Measurements from ENCODE around the gene MECR. TPM values are rescaled to one million over a fixed set of nuclear protein-coding genes. Genes with fewer than 3 reads are reported as not detected.
"Not testable (repeated sequence)": the region's sequence is repeated elsewhere in the genome, so short reads cannot be mapped to it uniquely, and the experiment has no call there.

Gene MECR
- total RNA-seq, 4 donors from 2014 or later, result 7.4 to 23.4 (median 20.7) TPM

DNA sequence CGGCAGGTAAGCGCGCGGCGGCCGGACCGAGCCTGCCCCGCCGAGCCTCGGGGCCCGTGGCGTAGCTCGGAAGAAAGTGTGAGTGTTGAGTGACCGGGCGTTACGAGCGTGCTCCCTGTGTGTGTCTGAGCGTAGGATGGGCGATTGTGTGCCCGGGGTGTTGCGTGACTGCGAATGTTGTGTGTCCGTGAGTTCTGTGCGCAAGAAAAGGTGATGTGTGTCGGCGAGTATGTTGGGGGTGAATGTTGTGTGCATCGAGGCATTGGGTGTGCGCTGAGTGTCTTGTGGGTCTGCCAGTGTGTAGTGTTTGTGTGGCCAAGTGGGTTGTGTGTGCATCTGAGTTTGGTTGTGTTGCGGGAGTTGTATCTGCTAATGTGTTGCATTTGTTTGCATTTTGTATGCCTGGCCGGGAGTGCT is 6.0 kb upstream of the MECR start:
- intact Hi-C loops (cut with DNase I; ENCODE audit: low total_unique reads), result loop anchor here (10.0 kb wide), 1 partner anchor 1478 kb away; no protein-coding TSS in a partner anchor
- H3K9me3 ChIP-seq, result no peaks in the 10 kb centered on the region
- peak overlapping the region; percentile 49 to 91 for H3K4me3 ChIP-seq
- no peaks in the 10 kb centered on the region for H3K36me3 ChIP-seq
- peaks cover 0 to 4% of the 10 kb centered on the region in 2 donors for H3K4me1 ChIP-seq
- TF ChIP-seq, protein P1, sequence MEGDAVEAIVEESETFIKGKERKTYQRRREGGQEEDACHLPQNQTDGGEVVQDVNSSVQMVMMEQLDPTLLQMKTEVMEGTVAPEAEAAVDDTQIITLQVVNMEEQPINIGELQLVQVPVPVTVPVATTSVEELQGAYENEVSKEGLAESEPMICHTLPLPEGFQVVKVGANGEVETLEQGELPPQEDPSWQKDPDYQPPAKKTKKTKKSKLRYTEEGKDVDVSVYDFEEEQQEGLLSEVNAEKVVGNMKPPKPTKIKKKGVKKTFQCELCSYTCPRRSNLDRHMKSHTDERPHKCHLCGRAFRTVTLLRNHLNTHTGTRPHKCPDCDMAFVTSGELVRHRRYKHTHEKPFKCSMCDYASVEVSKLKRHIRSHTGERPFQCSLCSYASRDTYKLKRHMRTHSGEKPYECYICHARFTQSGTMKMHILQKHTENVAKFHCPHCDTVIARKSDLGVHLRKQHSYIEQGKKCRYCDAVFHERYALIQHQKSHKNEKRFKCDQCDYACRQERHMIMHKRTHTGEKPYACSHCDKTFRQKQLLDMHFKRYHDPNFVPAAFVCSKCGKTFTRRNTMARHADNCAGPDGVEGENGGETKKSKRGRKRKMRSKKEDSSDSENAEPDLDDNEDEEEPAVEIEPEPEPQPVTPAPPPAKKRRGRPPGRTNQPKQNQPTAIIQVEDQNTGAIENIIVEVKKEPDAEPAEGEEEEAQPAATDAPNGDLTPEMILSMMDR (IDR thresholded peaks at IDR 0.05), result no peak
- no peak for TF ChIP-seq POLR2A (IDR thresholded peaks at IDR 0.05)
- DNase-seq, result peak in 1 of 2 donors; percentile 26
- H3K27ac ChIP-seq, result peak overlapping the region; percentile 56 to 80
- H3K27me3 ChIP-seq, result no peaks in the 10 kb centered on the region

DNA sequence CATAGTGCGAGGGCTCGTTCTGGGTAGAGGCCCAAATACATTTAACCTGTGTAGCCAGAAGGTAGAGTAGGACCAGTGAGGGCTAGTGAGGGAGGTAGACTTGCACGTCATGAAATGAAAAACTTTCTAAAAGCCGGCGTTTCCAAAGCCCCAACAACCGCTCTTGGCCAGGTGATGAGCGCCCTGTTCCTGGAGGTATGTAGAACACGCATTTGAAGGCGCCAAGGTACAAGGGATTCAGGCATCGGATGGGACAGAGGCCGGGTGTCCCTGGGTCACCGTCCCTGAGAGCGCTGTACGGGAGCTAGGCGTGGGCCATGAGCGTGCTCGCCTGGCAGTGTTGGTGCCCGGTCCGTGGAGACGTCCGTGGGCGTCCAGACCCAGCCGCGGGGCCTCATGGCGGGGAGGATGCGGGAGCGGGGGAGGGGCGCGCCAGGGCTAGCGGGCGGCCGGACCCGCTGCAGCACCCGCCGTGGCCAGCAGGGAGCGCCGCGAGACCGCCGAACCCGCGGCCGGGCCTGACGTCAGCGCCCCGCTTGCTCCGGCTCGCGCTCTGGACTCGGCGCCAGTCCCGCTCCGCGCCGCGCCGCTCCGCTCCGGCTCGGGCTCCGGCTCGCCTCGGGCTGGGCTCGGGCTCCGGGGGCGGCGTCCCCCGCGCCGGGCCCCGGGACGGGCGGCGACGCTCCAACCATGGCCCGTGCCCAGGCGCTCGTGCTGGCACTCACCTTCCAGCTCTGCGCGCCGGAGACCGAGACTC is 5.4 kb upstream of the MECR start, which contains the start of gene PTPRU:
Gene PTPRU (plus strand): TSS at position 568 of the 757 bp plus-strand sequence. CDS start 123 bp downstream, at position 691.
- intact Hi-C loops (cut with DNase I; ENCODE audit: low total_unique reads), result loop anchor here (10.0 kb wide), 1 partner anchor 1479 kb away; no protein-coding TSS in a partner anchor
- peak; percentile 69 to 87 for DNase-seq
- Histone ChIP-seq H3K9me3 (no peaks in the 10 kb centered on the region), H3K27ac (peak within 1 kb of the TSS; percentile 56 to 80), H3K4me3 (peak within 1 kb of the TSS; percentile 49 to 91), H3K36me3 (no peaks in the 10 kb centered on the region), H3K27me3 (no peaks in the 10 kb centered on the region), H3K4me1 (peaks cover 0 to 4% of the 10 kb centered on the region in 2 donors)
- TF ChIP-seq, protein P1 (IDR thresholded peaks at IDR 0.05), result peak; percentile 48 to 100 (median 96)
- peak in 1 of 2 donors; percentile 80 for TF ChIP-seq POLR2A (IDR thresholded peaks at IDR 0.05)

DNA sequence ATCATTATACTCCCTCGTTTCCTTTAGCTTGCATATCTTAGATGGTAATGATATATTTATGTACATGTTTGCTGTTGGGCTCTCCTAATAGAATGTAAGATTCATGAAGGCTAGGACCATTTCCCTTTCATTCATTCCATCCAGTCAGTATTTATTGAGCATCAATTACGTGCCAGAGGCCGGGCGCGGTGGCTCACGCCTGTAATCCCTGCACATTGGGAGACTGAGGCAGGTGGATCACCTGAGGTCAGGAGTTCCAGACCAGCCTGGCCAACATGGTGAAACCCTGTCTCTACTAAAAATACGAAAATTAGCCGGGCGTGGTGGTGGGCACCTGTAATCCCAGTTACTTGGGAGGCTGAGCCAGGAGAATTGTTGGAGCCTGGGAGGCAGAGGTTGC is 4.1 kb upstream of the MECR start:
- intact Hi-C loops (cut with DNase I; ENCODE audit: low total_unique reads), result loop anchor here (10.0 kb wide), 1 partner anchor 1480 kb away; no protein-coding TSS in a partner anchor
- not testable (repeated sequence) for H3K4me3 ChIP-seq, H3K27ac ChIP-seq, H3K9me3 ChIP-seq, DNase-seq, H3K27me3 ChIP-seq, H3K36me3 ChIP-seq, H3K4me1 ChIP-seq

DNA sequence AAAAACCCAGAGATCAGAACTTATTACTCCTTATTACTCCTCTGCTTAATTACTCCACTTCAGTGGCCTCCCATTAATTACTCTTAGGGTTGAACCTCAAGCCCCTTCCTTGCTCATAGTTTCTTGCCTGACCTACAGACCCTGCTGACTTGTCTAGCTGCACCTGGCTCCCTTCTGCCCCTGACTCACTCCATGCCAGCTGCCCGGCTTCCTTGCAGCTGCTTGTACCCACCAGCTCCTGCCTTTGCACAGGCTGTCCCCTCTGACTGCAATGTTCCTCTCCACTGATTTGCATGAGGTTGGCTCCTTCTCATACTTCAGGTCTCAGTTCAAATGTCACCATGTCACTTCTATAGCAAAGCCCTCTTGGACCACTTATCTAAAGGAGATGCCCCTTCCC is 3.7 kb upstream of the MECR start:
- intact Hi-C loops (cut with DNase I; ENCODE audit: low total_unique reads), result loop anchor here (10.0 kb wide), 1 partner anchor 1480 kb away; no protein-coding TSS in a partner anchor

DNA sequence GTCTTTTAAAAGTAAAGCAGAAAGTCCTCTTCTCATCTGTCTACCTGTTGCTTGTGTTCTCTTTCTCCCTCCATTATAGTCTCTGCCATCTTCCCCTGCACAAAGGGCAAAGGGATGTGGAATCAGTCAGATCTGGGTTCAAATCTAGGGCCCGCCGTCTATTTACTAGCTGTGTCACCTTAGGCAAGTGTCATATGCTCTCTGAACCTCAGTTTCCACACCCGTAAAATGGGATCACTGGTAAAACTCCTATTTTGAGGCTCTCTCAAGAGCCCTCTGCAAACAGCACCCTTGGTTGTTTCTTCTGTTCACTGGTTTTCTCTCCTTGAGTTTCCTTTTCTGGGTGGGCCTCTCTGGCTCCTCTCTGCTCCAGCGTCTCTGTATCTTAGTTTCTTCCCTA is 3.0 kb upstream of the MECR start:
- Histone ChIP-seq H3K9me3 (no peaks in the 10 kb centered on the region), H3K4me3 (no peak overlapping the region), H3K36me3 (no peaks in the 10 kb centered on the region), H3K4me1 (peaks cover 4 to 9% of the 10 kb centered on the region in 2 donors), H3K27ac (no peak overlapping the region), H3K27me3 (no peaks in the 10 kb centered on the region)
- DNase-seq, result no peak
- no peak for TF ChIP-seq POLR2A (IDR thresholded peaks at IDR 0.05)
- TF ChIP-seq, protein P1 (IDR thresholded peaks at IDR 0.05), result no peak
- intact Hi-C loops (cut with DNase I; ENCODE audit: low total_unique reads), result loop anchor here (10.0 kb wide), 1 partner anchor 1481 kb away; no protein-coding TSS in a partner anchor

More for the DNA sequence above, 3.7 kb upstream of the MECR start:
- Histone ChIP-seq H3K4me3 (no peak overlapping the region), H3K4me1 (peaks cover 4 to 9% of the 10 kb centered on the region in 2 donors), H3K9me3 (no peaks in the 10 kb centered on the region), H3K27ac (no peak overlapping the region), H3K27me3 (no peaks in the 10 kb centered on the region), H3K36me3 (no peaks in the 10 kb centered on the region)
- TF ChIP-seq POLR2A (IDR thresholded peaks at IDR 0.05), result no peak
- DNase-seq, result no peak

DNA sequence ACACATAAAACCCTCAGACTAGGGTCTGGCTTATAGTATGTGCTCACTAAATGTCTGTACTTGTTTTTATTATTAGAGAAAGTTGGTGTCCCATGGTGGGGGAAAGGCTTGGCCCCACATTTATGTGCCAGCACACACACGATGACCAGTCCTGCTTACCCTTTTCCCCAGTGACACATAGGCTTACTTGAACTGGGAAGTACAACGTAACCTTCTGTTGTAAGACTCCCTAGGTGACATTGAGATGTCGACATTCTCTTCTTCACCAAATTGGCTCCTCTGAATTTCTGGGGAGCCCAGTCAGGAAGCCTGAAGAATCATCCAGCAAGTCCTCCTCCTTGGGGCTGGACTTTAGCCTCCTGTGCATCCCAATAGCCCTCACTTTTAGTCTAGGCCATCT is 1.7 kb upstream of the MECR start:
- H3K9me3 ChIP-seq, result no peaks in the 10 kb centered on the region
- TF ChIP-seq POLR2A (IDR thresholded peaks at IDR 0.05), result no peak
- TF ChIP-seq, protein P1 (IDR thresholded peaks at IDR 0.05), result no peak
- H3K27me3 ChIP-seq, result no peaks in the 10 kb centered on the region
- no peaks in the 10 kb centered on the region for H3K36me3 ChIP-seq
- no peak for DNase-seq
- intact Hi-C loops (cut with DNase I; ENCODE audit: low total_unique reads), result loop anchor here (10.0 kb wide), 1 partner anchor 1482 kb away; no protein-coding TSS in a partner anchor
- no peak overlapping the region for H3K4me3 ChIP-seq
- peaks cover 4 to 9% of the 10 kb centered on the region in 2 donors for H3K4me1 ChIP-seq
- no peak overlapping the region for H3K27ac ChIP-seq

Measured in uterus (tissue), 4 donors.